Neural progenitor cell (in vitro differentiated cells): ENCODE results near the gene CHKA.

ENCODE experiments used
- CTCF ChIP-seq: fragments of 200-600 bp; sonication (generic); IDR thresholded peaks from 2 replicates; pipeline ENCODE4 v1.5.1; 2017; ENCODE audit warnings: antibody characterized with exemption, mild to moderate bottlenecking
- EZH2 ChIP-seq: fragments of 200-600 bp; sonication (generic); IDR thresholded peaks from 2 replicates; pipeline ENCODE4 v1.6.1; 2017; ENCODE audit warnings: antibody characterized with exemption, mild to moderate bottlenecking, moderate library complexity
- EZH2phosphoT487 ChIP-seq: fragments of 200-600 bp; sonication (generic); IDR thresholded peaks from 2 replicates; pipeline ENCODE4 v1.6.1; 2017; ENCODE audit warnings: antibody characterized with exemption

- TF ChIP-seq CTCF (no peak), EZH2 (no peak), EZH2phosphoT487 (no peak)
Observed at GRCh38 chr11:68011051-68011943, 109.9 kb downstream of the CHKA start.
